IMR-90 (cell line): ENCODE results near the gene FAM163A.

Experiments used
- CEBPB ChIP-seq: IDR thresholded peaks from 2 replicates; pipeline ENCODE4 v1.6.1; 2012; ENCODE audit warnings: low read depth, low read length, improper control_type of control experiment
- MAFK ChIP-seq: IDR thresholded peaks from 2 replicates; pipeline ENCODE4 v1.6.1; 2012; ENCODE audit warnings: low read depth, low read length, improper control_type of control experiment
- POLR2A ChIP-seq: IDR thresholded peaks from 2 replicates; pipeline ENCODE4 v1.6.1; 2012; ENCODE audit warnings: mild to moderate bottlenecking, low read depth, low read length
- SMC3 ChIP-seq: fragments of 150-350 bp; IDR thresholded peaks from 2 replicates; pipeline ENCODE4 v1.6.1; 2016; ENCODE audit warnings: low read depth, mild to moderate bottlenecking, antibody characterized with exemption, low read length, moderate library complexity
- TF ChIP-seq, protein P1 (sequence below): conservative IDR thresholded peaks from 2 replicates; pipeline ENCODE4 v1.5.1; 2012; ENCODE audit warnings: mild to moderate bottlenecking, low read depth, low read length, improper control_type of control experiment

DNA sequence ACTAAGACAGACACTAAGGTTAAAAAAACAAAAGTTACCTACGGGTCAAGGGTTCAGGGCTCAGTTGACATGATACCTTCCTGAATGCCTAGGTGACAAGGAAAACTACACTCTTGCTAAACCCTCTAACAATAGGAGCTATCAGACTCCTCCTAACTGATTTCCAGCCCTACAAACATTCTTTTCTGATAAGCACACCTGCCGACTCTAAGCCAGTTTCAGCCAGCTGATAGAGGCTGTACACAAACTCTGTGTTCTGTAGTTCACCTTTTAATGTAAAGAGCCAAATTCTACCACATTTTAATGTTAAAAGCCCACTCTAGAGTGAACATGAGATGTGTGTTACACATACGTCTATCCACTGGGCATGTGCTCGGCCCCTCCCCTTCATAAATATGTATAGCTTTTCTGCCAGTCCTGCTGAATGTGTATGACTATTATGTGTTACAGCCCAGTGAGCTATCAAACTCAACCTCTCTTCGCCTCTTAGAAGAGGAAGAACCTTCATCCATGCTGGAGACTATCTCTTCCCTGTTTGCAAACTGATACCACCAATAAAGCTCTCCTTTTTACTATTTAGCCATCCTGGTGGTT, 40.0 kb upstream of the FAM163A start:
- TF ChIP-seq POLR2A, result no peak
- TF ChIP-seq, protein P1, sequence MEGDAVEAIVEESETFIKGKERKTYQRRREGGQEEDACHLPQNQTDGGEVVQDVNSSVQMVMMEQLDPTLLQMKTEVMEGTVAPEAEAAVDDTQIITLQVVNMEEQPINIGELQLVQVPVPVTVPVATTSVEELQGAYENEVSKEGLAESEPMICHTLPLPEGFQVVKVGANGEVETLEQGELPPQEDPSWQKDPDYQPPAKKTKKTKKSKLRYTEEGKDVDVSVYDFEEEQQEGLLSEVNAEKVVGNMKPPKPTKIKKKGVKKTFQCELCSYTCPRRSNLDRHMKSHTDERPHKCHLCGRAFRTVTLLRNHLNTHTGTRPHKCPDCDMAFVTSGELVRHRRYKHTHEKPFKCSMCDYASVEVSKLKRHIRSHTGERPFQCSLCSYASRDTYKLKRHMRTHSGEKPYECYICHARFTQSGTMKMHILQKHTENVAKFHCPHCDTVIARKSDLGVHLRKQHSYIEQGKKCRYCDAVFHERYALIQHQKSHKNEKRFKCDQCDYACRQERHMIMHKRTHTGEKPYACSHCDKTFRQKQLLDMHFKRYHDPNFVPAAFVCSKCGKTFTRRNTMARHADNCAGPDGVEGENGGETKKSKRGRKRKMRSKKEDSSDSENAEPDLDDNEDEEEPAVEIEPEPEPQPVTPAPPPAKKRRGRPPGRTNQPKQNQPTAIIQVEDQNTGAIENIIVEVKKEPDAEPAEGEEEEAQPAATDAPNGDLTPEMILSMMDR, result no peak
- TF ChIP-seq CEBPB, result no peak
- no peak for TF ChIP-seq MAFK
- no peak for TF ChIP-seq SMC3
